H1 (cell line): Measurements from ENCODE around the gene HEATR1. TPM values are rescaled to one million over a fixed set of nuclear protein-coding genes. Genes with fewer than 3 reads are reported as not detected.
A peak's percentile ranks its signal among the peaks of the same experiment; 100 is the strongest.

ENCODE experiments used
- CTCF ChIA-PET: fragments of 300-600 bp; sonication (Branson Sonifier 250); formaldehyde crosslinking; loops from one replicate; lab custom pipeline; 2021; ENCODE audit not compliant: partially characterized antibody; lab: Charles Lee
- POLR2A ChIA-PET: fragments of 300-600 bp; sonication (Branson Sonifier 250); formaldehyde crosslinking; loops from one replicate; lab custom pipeline; 2021; ENCODE audit warnings: inconsistent platforms; ENCODE audit not compliant: partially characterized antibody; lab: Charles Lee
- DNase-seq, 2 experiments: peaks; one replicate each; pipeline versions ENCODE4 v3.0.0 to v3.0.0-alpha.2; 2010 to 2022; ENCODE audit warnings: low spot score in 2 of 2, low read depth in 1 of 2, mixed read lengths in 1 of 2
- FAIRE-seq: peaks from 2 replicates; lab custom pipeline; 2011; peaks lifted over from hg19 to GRCh38; lab: Jason Lieb, UNC
- H2AFZ ChIP-seq: 2 replicates; pipeline ENCODE4 v1.8.1; 2012; ENCODE audit warnings: low read length, inconsistent platforms
- H2AK5ac ChIP-seq: 2 replicates; pipeline ENCODE4 v1.6.1; 2013; ENCODE audit warnings: low read depth, low read length
- H2BK120ac ChIP-seq: replicated peaks from 2 replicates; pipeline ENCODE3; 2013; ENCODE audit warnings: low read depth, low read length, inconsistent platforms
- H2BK12ac ChIP-seq: 2 replicates; pipeline ENCODE4 v1.6.1; 2013; ENCODE audit warnings: low read depth, low read length
- H2BK15ac ChIP-seq: 2 replicates; pipeline ENCODE4 v1.6.1; 2013; ENCODE audit warnings: low read length
- H2BK20ac ChIP-seq: 2 replicates; pipeline ENCODE4 v1.6.1; 2013; ENCODE audit warnings: low read length
- H2BK5ac ChIP-seq: 2 replicates; pipeline ENCODE4 v1.6.1; 2013; ENCODE audit warnings: low read depth, low read length
- H3K14ac ChIP-seq: 2 replicates; pipeline ENCODE4 v1.6.1; 2013; ENCODE audit warnings: inconsistent platforms; ENCODE audit not compliant: insufficient read length
- H3K18ac ChIP-seq: 2 replicates; pipeline ENCODE4 v1.6.1; 2013; ENCODE audit warnings: low read length; ENCODE audit errors: extremely low read depth
- H3K23ac ChIP-seq: 2 replicates; pipeline ENCODE4 v1.6.1; 2013; ENCODE audit warnings: inconsistent platforms; ENCODE audit not compliant: insufficient read length
- H3K23me2 ChIP-seq: 2 replicates; pipeline ENCODE4 v1.6.1; 2013; ENCODE audit warnings: low read depth, low read length
- H3K27ac ChIP-seq: 2 replicates; pipeline ENCODE4 v1.6.1; 2011; ENCODE audit warnings: low read depth, low read length, inconsistent platforms
- H3K27me3 ChIP-seq, 4 experiments: replicated peaks in 1 of 4; 1 replicate in 1 of 4; 2 replicates in 3 of 4; pipeline versions ENCODE4 v1.6.1 to v1.8.1; 2011 to 2013; ENCODE audit warnings: low read length in 3 of 4, mild to moderate bottlenecking in 3 of 4, inconsistent platforms in 2 of 4, mixed read lengths in 2 of 4, moderate library complexity in 1 of 4; ENCODE audit not compliant: control insufficient read depth in 3 of 4, insufficient read depth in 3 of 4; ENCODE audit errors: extremely low read depth in 1 of 4
- H3K36me3 ChIP-seq, 4 experiments: 2 replicates each; pipeline versions ENCODE4 v1.6.1 to v1.8.1; 2011 to 2013; ENCODE audit warnings: mild to moderate bottlenecking in 4 of 4, low read length in 3 of 4, moderate library complexity in 2 of 4, control low read depth in 1 of 4, inconsistent platforms in 1 of 4; ENCODE audit not compliant: insufficient read depth in 4 of 4, control insufficient read depth in 2 of 4
- H3K4ac ChIP-seq: replicated peaks from 2 replicates; pipeline ENCODE3; 2013; ENCODE audit warnings: low read length, low read depth, mixed read lengths, inconsistent platforms; ENCODE audit not compliant: insufficient read length
- H3K4me1 ChIP-seq, 4 experiments: replicated peaks in 1 of 4; 1 replicate in 1 of 4; 2 replicates in 3 of 4; pipeline versions ENCODE4 v1.6.1 to v1.8.1; 2011 to 2013; ENCODE audit warnings: low read length in 3 of 4, inconsistent platforms in 2 of 4, mixed read lengths in 1 of 4; ENCODE audit not compliant: insufficient read depth in 4 of 4, control insufficient read depth in 3 of 4
- H3K4me2 ChIP-seq, 2 experiments: 2 replicates each; pipeline versions ENCODE4 v1.6.1 to v1.8.1; 2011 to 2013; ENCODE audit warnings: low read depth in 2 of 2, low read length in 2 of 2, control low read depth in 1 of 2, inconsistent platforms in 1 of 2, mild to moderate bottlenecking in 1 of 2; ENCODE audit not compliant: insufficient read depth in 1 of 2
- H3K4me3 ChIP-seq, 4 experiments: fragments of 200-600, 300-600 bp in 1 of 4; sonication (generic), shearing (Covaris generic), sonication (Bioruptor Twin) in 1 of 4; 2 replicates each; pipeline versions ENCODE4 v1.5.1 to v1.8.1; 2011 to 2016; ENCODE audit warnings: low read length in 4 of 4, low read depth in 3 of 4, control low read depth in 2 of 4, inconsistent platforms in 2 of 4, mild to moderate bottlenecking in 2 of 4, mixed read lengths in 1 of 4, moderate library complexity in 1 of 4; ENCODE audit not compliant: insufficient read depth in 2 of 4; ENCODE audit errors: extremely low read depth in 1 of 4
- H3K56ac ChIP-seq: replicated peaks from 2 replicates; pipeline ENCODE3; 2013; ENCODE audit warnings: low read depth, mild to moderate bottlenecking, mixed read lengths, low read length, inconsistent platforms; ENCODE audit not compliant: insufficient read length
- H3K79me1 ChIP-seq: 2 replicates; pipeline ENCODE4 v1.6.1; 2013; ENCODE audit warnings: low read depth, low read length, control low read depth
- H3K79me2 ChIP-seq, 2 experiments: 2 replicates each; pipeline versions ENCODE4 v1.6.1 to v1.8.1; 2012 to 2013; ENCODE audit warnings: low read length in 2 of 2, mild to moderate bottlenecking in 2 of 2, inconsistent platforms in 1 of 2; ENCODE audit not compliant: insufficient read depth in 2 of 2, control insufficient read depth in 1 of 2
- H3K9ac ChIP-seq, 4 experiments: replicated peaks in 1 of 4; 1 replicate in 1 of 4; 2 replicates in 3 of 4; pipeline versions ENCODE4 v1.6.1 to v1.8.1; 2011 to 2013; ENCODE audit warnings: low read depth in 3 of 4, low read length in 3 of 4, control low read depth in 2 of 4, mild to moderate bottlenecking in 2 of 4, moderate library complexity in 2 of 4, inconsistent platforms in 1 of 4; ENCODE audit errors: extremely low read depth in 1 of 4
- H3K9me3 ChIP-seq, 2 experiments: 2 replicates each; pipeline versions ENCODE4 v1.6.1 to v1.8.1; 2012 to 2013; ENCODE audit warnings: mild to moderate bottlenecking in 2 of 2, moderate library complexity in 2 of 2, control low read depth in 1 of 2, inconsistent platforms in 1 of 2, low read depth in 1 of 2, low read length in 1 of 2, mixed read lengths in 1 of 2; ENCODE audit not compliant: insufficient read depth in 2 of 2
- H4K20me1 ChIP-seq, 2 experiments: replicated peaks in 1 of 2; 2 replicates each; pipeline versions ENCODE3 to v1.8.1; 2011 to 2013; ENCODE audit warnings: inconsistent platforms in 2 of 2, low read length in 2 of 2, mild to moderate bottlenecking in 1 of 2; ENCODE audit not compliant: insufficient read depth in 2 of 2, control insufficient read depth in 1 of 2
- H4K5ac ChIP-seq: 2 replicates; pipeline ENCODE4 v1.6.1; 2013; ENCODE audit warnings: low read length, low read depth, mixed read lengths, inconsistent platforms; ENCODE audit not compliant: insufficient read length
- H4K8ac ChIP-seq: 2 replicates; pipeline ENCODE4 v1.8.0; 2013; ENCODE audit warnings: mild to moderate bottlenecking, moderate library complexity, low read length, inconsistent platforms; ENCODE audit not compliant: insufficient read depth; ENCODE audit errors: extremely low read depth
- H4K91ac ChIP-seq: replicated peaks from 2 replicates; pipeline ENCODE3; 2013; ENCODE audit warnings: low read length, mixed read lengths, inconsistent platforms; ENCODE audit not compliant: insufficient read length
- ATF3 ChIP-seq: IDR thresholded peaks from 2 replicates; pipeline ENCODE4 v1.6.1; 2011; ENCODE audit warnings: low read depth, mild to moderate bottlenecking, low read length; ENCODE audit not compliant: insufficient read depth
- CBX8 ChIP-seq: fragments of 300-800, 300-1000 bp; sonication (generic); IDR thresholded peaks from 2 replicates; pipeline ENCODE4 v1.7.1; 2016; ENCODE audit warnings: low read depth, low read length, borderline replicate concordance
- CHD1 ChIP-seq: IDR thresholded peaks from 2 replicates; pipeline ENCODE4 v1.6.1; 2012; ENCODE audit warnings: low read depth, low read length, improper control_type of control experiment
- EZH2 ChIP-seq: fragments of 200-600 bp; sonication (generic); IDR thresholded peaks from 2 replicates; pipeline ENCODE4 v1.7.1; 2012; ENCODE audit warnings: low read depth, mild to moderate bottlenecking, moderate library complexity, low read length, inconsistent platforms; ENCODE audit not compliant: severe bottlenecking
- GABPA ChIP-seq: IDR thresholded peaks from 2 replicates; pipeline ENCODE4 v1.6.1; 2011; ENCODE audit warnings: mild to moderate bottlenecking, low read length, moderate library complexity, borderline replicate concordance; ENCODE audit not compliant: insufficient read depth
- GTF2F1 ChIP-seq: IDR thresholded peaks from 2 replicates; pipeline ENCODE4 v1.6.1; 2012; ENCODE audit warnings: low read depth, low read length, improper control_type of control experiment, borderline replicate concordance
- JUND ChIP-seq: IDR thresholded peaks from 2 replicates; pipeline ENCODE4 v1.6.1; 2011; ENCODE audit warnings: mild to moderate bottlenecking, improper control_type of control experiment, low read length
- NANOG ChIP-seq: IDR thresholded peaks from 2 replicates; pipeline ENCODE4 v1.6.1; 2011; ENCODE audit warnings: low read length, low read depth, mild to moderate bottlenecking, inconsistent platforms; ENCODE audit not compliant: insufficient read depth, poor library complexity, severe bottlenecking
- RBBP5 ChIP-seq: IDR thresholded peaks from 2 replicates; pipeline ENCODE4 v1.7.1; 2012; ENCODE audit warnings: low read depth, mild to moderate bottlenecking, inconsistent platforms, low read length, moderate library complexity, borderline replicate concordance
- SP2 ChIP-seq: IDR thresholded peaks from 2 replicates; pipeline ENCODE4 v1.6.1; 2012; ENCODE audit warnings: mild to moderate bottlenecking, low read length, inconsistent platforms
- TBP ChIP-seq: IDR thresholded peaks from 2 replicates; pipeline ENCODE4 v1.6.1; 2011; ENCODE audit warnings: low read depth, low read length, improper control_type of control experiment
- WGBS, 2 experiments: shearing (Covaris generic) in 1 of 2; methylation state at CpG; one replicate each; pipeline versions ENCODE4 v1.1.6 to v1.1.7; 2013 to 2015; ENCODE audit warnings: low lambda C conversion rate in 2 of 2, mixed read lengths in 2 of 2, inconsistent platforms in 1 of 2, low coverage in 1 of 2, missing lambda C conversion rate in 1 of 2; ENCODE audit not compliant: insufficient replicate concordance in 2 of 2, insufficient coverage in 1 of 2, insufficient read length in 1 of 2; ENCODE audit errors: extremely low coverage in 1 of 2, missing lambda C conversion rate in 1 of 2; 5-methylcytosine and 5-hydroxymethylcytosine counted together
- polyA plus RNA-seq, 7 experiments: library from polyadenylated mRNA; depleted of rRNA in 3 of 7; stranded (reverse) in 5 of 7; unstranded in 2 of 7; fragments of >200 nt in 5 of 7; fragments of 200-250 nt in 2 of 7; gene quantifications; 1 replicate in 5 of 7; 2 replicates in 1 of 7; 4 replicates in 1 of 7; pipeline versions ENCODE4 v1.2.1 to v1.2.3, GENCODE V29; 2011 to 2013; ENCODE audit warnings: missing spikeins in 2 of 7, mixed read lengths in 2 of 7
- total RNA-seq: library from RNA; stranded (reverse); fragmentation: NEBNext Ultra II Directional; extraction: Animal tissue kit (Norgen Biotek cat#: 25700); gene quantifications from 2 replicates; pipeline ENCODE4 v1.2.1, GENCODE V29; 2021

Gene HEATR1
- total and polyA plus RNA-seq, 2 of the 8 experiments (the other 6 are each of a cell fraction or from before 2014, with no cell fraction given), result 13.0 to 95.8 TPM

- POLR2A ChIA-PET, result interaction anchor here (1.8 to 2.0 kb wide), 2 partner anchors 9 to 12 kb away, joined by 4 to 5 read pairs; no protein-coding TSS in a partner anchor
- Histone ChIP-seq H3K36me3 (no peaks in the 10 kb centered on the region), H3K14ac (no peak overlapping the region), H3K79me1 (no peaks in the 10 kb centered on the region), H3K27ac (no peak overlapping the region), H4K5ac (no peak overlapping the region), H3K23me2 (peaks cover 12% of the 10 kb centered on the region), H2BK20ac (no peak overlapping the region), H4K91ac (peak overlapping the region; percentile 75), H3K4me3 (peak overlapping the region; percentile 67 to 83 (median 76)), H3K4me2 (peak overlapping the region; percentile 93 to 98), H4K8ac (peak overlapping the region; percentile 75; the same call in 1 of the 2 replicates), H3K79me2 (no peaks in the 10 kb centered on the region), H3K9ac (peak overlapping the region in 1 of 4 experiments; percentile 10; a peak in 1 of 7 replicates), H2BK120ac (peak overlapping the region; percentile 0), H4K20me1 (no peaks in the 10 kb centered on the region), H3K18ac (peak overlapping the region; percentile 83), H3K23ac (no peak overlapping the region), H2AFZ (peak overlapping the region; percentile 78), H3K27me3 (peaks cover 0 to 21% (median 11%) of the 10 kb centered on the region in 4 experiments; a peak in 5 of 7 replicates), H3K9me3 (no peaks in the 10 kb centered on the region), H3K4me1 (no peaks in the 10 kb centered on the region; a peak in 3 of 7 replicates), H3K56ac (no peak overlapping the region), H2AK5ac (no peak overlapping the region), H3K4ac (no peak overlapping the region), H2BK12ac (0 out of 2 replicates have a peak overlapping the region, but pooled peaks have one; percentile 68), H2BK15ac (peak overlapping the region; percentile 46; the same call in 1 of the 2 replicates), H2BK5ac (no peak overlapping the region)
- 64% methylated on average over 26 of the region's 26 CpGs; no CpG with 5 or more reads in 1 of the 2 experiments for WGBS, 2 experiments
- CTCF ChIA-PET, result interaction anchor here (0.6 to 0.7 kb wide), 2 partner anchors 10 to 45 kb away, joined by 3 read pairs; no protein-coding TSS in a partner anchor
- FAIRE-seq (no peak), DNase-seq (peak in 1 of 2 experiments; percentile 63)
- TF ChIP-seq NANOG (no peak), CBX8 (no peak), CHD1 (no peak), GTF2F1 (no peak), GABPA (no peak), EZH2 (no peak), ATF3 (no peak), JUND (no peak), TBP (no peak), RBBP5 (no peak), SP2 (no peak)
Measured at GRCh38 chr1:236522937-236523703, 81.2 kb downstream of the HEATR1 start.
